ENCODE measurements around the gene NRXN3.

NRXN3 gene

GRCh38 chr14:78186277-78186676 lies 16.1 kb downstream of the NRXN3 start:
- DNase-seq (ENCODE audit: extremely low spot score) = no peak
- ChIA-PET POLR2A (no interaction called here), CTCF (no interaction called here)
- TF ChIP-seq HDGF (IDR thresholded peaks at IDR 0.05; ENCODE audit: borderline replicate concordance) = no peak
- no peak for TF ChIP-seq PKNOX1 (IDR thresholded peaks at IDR 0.05)
- no peak for TF ChIP-seq ARNT (IDR thresholded peaks at IDR 0.05)
- TF ChIP-seq L3MBTL2 (conservative IDR thresholded peaks at IDR 0.05) = no peak
- no peak for TF ChIP-seq FOXA1 (IDR thresholded peaks at IDR 0.05)
- TF ChIP-seq CTBP1 (IDR thresholded peaks at IDR 0.05; ENCODE audit: borderline replicate concordance) = no peak

- DNase-seq (ENCODE audit: extremely low spot score) = no peak
- ChIA-PET POLR2A (no interaction called here), CTCF (no interaction called here)
- TF ChIP-seq L3MBTL2 (conservative IDR thresholded peaks at IDR 0.05) (no peak), PKNOX1 (IDR thresholded peaks at IDR 0.05) (no peak), SP1 (IDR thresholded peaks at IDR 0.05) (no peak), FOXM1 (IDR thresholded peaks at IDR 0.05; ENCODE audit: borderline replicate concordance) (no peak), ELF4 (IDR thresholded peaks at IDR 0.05) (no peak), HDGF (IDR thresholded peaks at IDR 0.05; ENCODE audit: borderline replicate concordance) (no peak), CTBP1 (IDR thresholded peaks at IDR 0.05; ENCODE audit: borderline replicate concordance) (no peak), ARNT (IDR thresholded peaks at IDR 0.05) (no peak), NFRKB (IDR thresholded peaks at IDR 0.05) (no peak), LEF1 (IDR thresholded peaks at IDR 0.05; ENCODE audit: borderline replicate concordance) (no peak), TARDBP (IDR thresholded peaks at IDR 0.05) (no peak), SUZ12 (IDR thresholded peaks at IDR 0.05) (no peak), FOXK2 (IDR thresholded peaks at IDR 0.05) (no peak), ZNF384 (IDR thresholded peaks at IDR 0.05) (no peak), FOXA1 (IDR thresholded peaks at IDR 0.05) (no peak), BHLHE40 (IDR thresholded peaks at IDR 0.05; ENCODE audit: borderline replicate concordance) (no peak)
These were observed 18.7 kb downstream of the NRXN3 start for GRCh38 chr14:78188882-78189281.

GRCh38 chr14:78195431-78195830 lies 25.3 kb downstream of the NRXN3 start:
- POLR2A ChIA-PET = no interaction called here
- no peak for TF ChIP-seq NFRKB (IDR thresholded peaks at IDR 0.05)
- TF ChIP-seq LEF1 (IDR thresholded peaks at IDR 0.05; ENCODE audit: borderline replicate concordance) = no peak
- TF ChIP-seq FOXM1 (IDR thresholded peaks at IDR 0.05; ENCODE audit: borderline replicate concordance) = no peak
- TF ChIP-seq SUZ12 (IDR thresholded peaks at IDR 0.05) = no peak
- TF ChIP-seq SP1 (IDR thresholded peaks at IDR 0.05) = no peak
- TF ChIP-seq L3MBTL2 (conservative IDR thresholded peaks at IDR 0.05) = no peak
- TF ChIP-seq TARDBP (IDR thresholded peaks at IDR 0.05) = no peak
- TF ChIP-seq PKNOX1 (IDR thresholded peaks at IDR 0.05) = no peak
- TF ChIP-seq BHLHE40 (IDR thresholded peaks at IDR 0.05; ENCODE audit: borderline replicate concordance) = no peak
- TF ChIP-seq FOXA1 (IDR thresholded peaks at IDR 0.05) = no peak
- no peak for TF ChIP-seq ZNF384 (IDR thresholded peaks at IDR 0.05)
- no peak for TF ChIP-seq ARNT (IDR thresholded peaks at IDR 0.05)
- TF ChIP-seq FOXK2 (IDR thresholded peaks at IDR 0.05) = no peak
- no peak for TF ChIP-seq ELF4 (IDR thresholded peaks at IDR 0.05)
- no peak for TF ChIP-seq HDGF (IDR thresholded peaks at IDR 0.05; ENCODE audit: borderline replicate concordance)
- no peak for TF ChIP-seq CTBP1 (IDR thresholded peaks at IDR 0.05; ENCODE audit: borderline replicate concordance)
- CTCF ChIA-PET = interaction anchor here (0.7 kb wide), 1 partner anchor 12 kb away, joined by 3 read pairs; no protein-coding TSS in a partner anchor
- DNase-seq (ENCODE audit: extremely low spot score) = no peak

- POLR2A ChIA-PET = no interaction called here
- TF ChIP-seq TARDBP (IDR thresholded peaks at IDR 0.05) (no peak), FOXM1 (IDR thresholded peaks at IDR 0.05; ENCODE audit: borderline replicate concordance) (no peak), FOXK2 (IDR thresholded peaks at IDR 0.05) (no peak), CTBP1 (IDR thresholded peaks at IDR 0.05; ENCODE audit: borderline replicate concordance) (no peak), ZNF384 (IDR thresholded peaks at IDR 0.05) (no peak), SUZ12 (IDR thresholded peaks at IDR 0.05) (no peak), PKNOX1 (IDR thresholded peaks at IDR 0.05) (no peak), LEF1 (IDR thresholded peaks at IDR 0.05; ENCODE audit: borderline replicate concordance) (no peak), L3MBTL2 (conservative IDR thresholded peaks at IDR 0.05) (no peak), BHLHE40 (IDR thresholded peaks at IDR 0.05; ENCODE audit: borderline replicate concordance) (no peak), FOXA1 (IDR thresholded peaks at IDR 0.05) (no peak), ELF4 (IDR thresholded peaks at IDR 0.05) (no peak), ARNT (IDR thresholded peaks at IDR 0.05) (no peak), NFRKB (IDR thresholded peaks at IDR 0.05) (no peak), HDGF (IDR thresholded peaks at IDR 0.05; ENCODE audit: borderline replicate concordance) (no peak), SP1 (IDR thresholded peaks at IDR 0.05) (no peak)
These were observed 26.1 kb downstream of the NRXN3 start for GRCh38 chr14:78196323-78196722.

GRCh38 chr14:78197051-78197450 lies 26.9 kb downstream of the NRXN3 start:
- TF ChIP-seq ZNF384 (IDR thresholded peaks at IDR 0.05) = no peak
- TF ChIP-seq FOXM1 (IDR thresholded peaks at IDR 0.05; ENCODE audit: borderline replicate concordance) = no peak
- TF ChIP-seq FOXK2 (IDR thresholded peaks at IDR 0.05) = no peak
- POLR2A ChIA-PET = no interaction called here
- CTCF ChIA-PET = no interaction called here
- no peak for DNase-seq (ENCODE audit: extremely low spot score)

More at GRCh38 chr14:78196323-78196722, 26.1 kb downstream of the NRXN3 start:
- CTCF ChIA-PET = no interaction called here
- no peak for DNase-seq (ENCODE audit: extremely low spot score)

- ChIA-PET POLR2A (no interaction called here), CTCF (no interaction called here)
- TF ChIP-seq PKNOX1 (IDR thresholded peaks at IDR 0.05) = no peak
- no peak for TF ChIP-seq FOXM1 (IDR thresholded peaks at IDR 0.05; ENCODE audit: borderline replicate concordance)
- no peak for TF ChIP-seq CTBP1 (IDR thresholded peaks at IDR 0.05; ENCODE audit: borderline replicate concordance)
- TF ChIP-seq TARDBP (IDR thresholded peaks at IDR 0.05) = no peak
- DNase-seq (ENCODE audit: extremely low spot score) = no peak
These were observed 32.0 kb downstream of the NRXN3 start for GRCh38 chr14:78202163-78202562.

All from HEK293T (cell line).